Measurements from ENCODE around the gene LIX1L. TPM values are rescaled to one million over a fixed set of nuclear protein-coding genes. Genes with fewer than 3 reads are reported as not detected.

Gene LIX1L
- total and polyA plus RNA-seq, 2 donors (not counting 3 experiments of a cell fraction or from before 2014, with no cell fraction given) = 54.9 to 56.4 TPM

DNA sequence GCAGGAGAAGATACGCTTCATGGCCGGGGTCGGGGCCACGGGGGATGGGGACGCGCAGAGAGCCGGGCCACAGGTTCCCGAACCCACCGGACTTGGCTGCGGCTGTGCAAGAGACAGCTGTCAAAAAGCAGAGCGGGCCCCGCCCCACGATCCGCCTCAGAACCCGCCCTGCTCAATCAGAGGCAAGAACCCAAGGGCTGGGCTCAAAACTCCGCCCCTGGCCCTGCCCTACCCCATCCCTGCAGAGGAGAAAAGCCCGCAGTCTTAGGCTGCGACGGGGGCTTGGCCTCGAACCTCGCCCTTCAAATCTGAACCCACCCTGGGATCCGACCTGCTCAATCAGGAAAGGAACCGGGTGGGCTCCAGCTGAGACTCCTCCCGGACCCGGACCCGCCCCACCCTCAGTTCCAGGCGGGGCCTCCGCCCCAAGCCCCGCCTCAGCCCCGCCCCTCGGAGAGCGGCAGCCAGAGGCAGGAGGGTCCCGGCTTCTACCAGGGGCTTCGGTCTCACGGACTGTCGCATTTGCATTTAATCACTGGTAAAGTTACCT is 72.0 kb downstream of the LIX1L start, which contains the start of gene ANKRD35:
TSS of gene ANKRD35 (minus strand) at position 129 of the 550 bp plus-strand sequence. CDS start at position 21, 108 bp downstream.
- ChIA-PET CTCF (interaction anchor here (1.0 to 8.9 kb wide), 8 partner anchors 10 to 39 kb away, joined by 3 to 152 read pairs (median 12); partner anchors contain the start of genes ITGA10, NUDT17, PEX11B and PIAS3), POLR2A (interaction anchor here (1.0 kb wide), 1 partner anchor 26 kb away, joined by 5 read pairs; no protein-coding TSS in a partner anchor)
- FAIRE-seq (peak; percentile 64), DNase-seq (ENCODE audit: low read depth, low spot score) (peak; percentile 80)
- H3K36me3 ChIP-seq (ENCODE audit: control insufficient read depth in 2 of 2, extremely low read depth in 1 of 2, insufficient read depth in 2 of 2, low read length in 2 of 2) = no peaks in the 10 kb centered on the region
- H3K79me2 ChIP-seq (ENCODE audit: control insufficient read depth, insufficient read depth, low read length) = no peaks in the 10 kb centered on the region
- H3K9me1 ChIP-seq (replicated peaks; ENCODE audit: control insufficient read depth, extremely low read depth, insufficient read depth, low read length) = no peaks in the 10 kb centered on the region
- intact Hi-C loops (cut with micrococcal nuclease) (loop anchor here (1.0 kb wide), 1 partner anchor 27 kb away; the partner anchor contains the start of gene PIAS3), dilution Hi-C loops (cut with MboI; ENCODE audit: extremely low pct_ligation_motif_present, low sequenced_read_pairs) (no loop called here)
- H3K4me3 ChIP-seq (replicated peaks in 1 of 3; ENCODE audit: insufficient read depth in 1 of 3, low read depth in 1 of 3, low read length in 3 of 3) = peak within 1 kb of the TSS; percentile 64 to 94 (median 68)
- H2AFZ ChIP-seq (ENCODE audit: low read depth, low read length) = peak within 1 kb of the TSS; percentile 99
- no peak within 1 kb of the TSS for H3K27ac ChIP-seq (ENCODE audit: insufficient read depth, low read depth, low read length)
- H3K9ac ChIP-seq (replicated peaks; ENCODE audit: extremely low read depth, insufficient read depth, low read length) = peak within 1 kb of the TSS; percentile 26
- H3K4me2 ChIP-seq (ENCODE audit: insufficient read depth, low read length) = peak within 1 kb of the TSS; percentile 69
- no peaks in the 10 kb centered on the region for H3K27me3 ChIP-seq (ENCODE audit: control insufficient read depth in 2 of 2, insufficient read depth in 2 of 2, low read length in 2 of 2)
- no peaks in the 10 kb centered on the region for H4K20me1 ChIP-seq (replicated peaks; ENCODE audit: control insufficient read depth, extremely low read depth, insufficient read depth, low read length)
- no TSS peak for BruUV-seq (replicated peaks)
- TF ChIP-seq GATA2 (IDR thresholded peaks at IDR 0.05; ENCODE audit: insufficient read depth, insufficient read length, low read depth, low read length) = no peak
- no peak for TF ChIP-seq FOS (IDR thresholded peaks at IDR 0.05; ENCODE audit: borderline replicate concordance, insufficient read depth, low read length)
- no peak for TF ChIP-seq POLR2AphosphoS5 (IDR thresholded peaks at IDR 0.05; ENCODE audit: insufficient read depth, low read depth, low read length)
- no peak for TF ChIP-seq MAX (IDR thresholded peaks at IDR 0.05; ENCODE audit: insufficient read depth, insufficient read length)
- no peak for TF ChIP-seq POLR2A (IDR thresholded peaks at IDR 0.05; ENCODE audit: low read depth, low read length)
- no peak for TF ChIP-seq MYC (IDR thresholded peaks at IDR 0.05; ENCODE audit: low read depth, low read length)
- no peak for TF ChIP-seq CTCF (IDR thresholded peaks at IDR 0.05; ENCODE audit: extremely low read depth in 1 of 2, insufficient read depth in 1 of 2, low read depth in 1 of 2, low read length in 2 of 2)
- no peak for TF ChIP-seq EZH2 (IDR thresholded peaks at IDR 0.05; ENCODE audit: borderline replicate concordance, low read depth, low read length, severe bottlenecking)
- no peak for TF ChIP-seq JUN (IDR thresholded peaks at IDR 0.05; ENCODE audit: borderline replicate concordance, insufficient read depth, insufficient read length, low read depth)
- peaks cover 23% of the 10 kb centered on the region for H3K4me1 ChIP-seq (ENCODE audit: control insufficient read depth, extremely low read depth, insufficient read depth, low read length)
- H3K9me3 ChIP-seq (replicated peaks; ENCODE audit: control insufficient read depth, insufficient read depth, low read length) = no peaks in the 10 kb centered on the region
